ENCODE data around the gene EFNA4. TPM values are rescaled to one million over a fixed set of nuclear protein-coding genes. Genes with fewer than 3 reads are reported as not detected.
A peak's percentile ranks its signal among the peaks of the same experiment; 100 is the strongest.

Gene EFNA4
- total RNA-seq, 1 experiment from 2014 or later, result 11.8 TPM

DNA sequence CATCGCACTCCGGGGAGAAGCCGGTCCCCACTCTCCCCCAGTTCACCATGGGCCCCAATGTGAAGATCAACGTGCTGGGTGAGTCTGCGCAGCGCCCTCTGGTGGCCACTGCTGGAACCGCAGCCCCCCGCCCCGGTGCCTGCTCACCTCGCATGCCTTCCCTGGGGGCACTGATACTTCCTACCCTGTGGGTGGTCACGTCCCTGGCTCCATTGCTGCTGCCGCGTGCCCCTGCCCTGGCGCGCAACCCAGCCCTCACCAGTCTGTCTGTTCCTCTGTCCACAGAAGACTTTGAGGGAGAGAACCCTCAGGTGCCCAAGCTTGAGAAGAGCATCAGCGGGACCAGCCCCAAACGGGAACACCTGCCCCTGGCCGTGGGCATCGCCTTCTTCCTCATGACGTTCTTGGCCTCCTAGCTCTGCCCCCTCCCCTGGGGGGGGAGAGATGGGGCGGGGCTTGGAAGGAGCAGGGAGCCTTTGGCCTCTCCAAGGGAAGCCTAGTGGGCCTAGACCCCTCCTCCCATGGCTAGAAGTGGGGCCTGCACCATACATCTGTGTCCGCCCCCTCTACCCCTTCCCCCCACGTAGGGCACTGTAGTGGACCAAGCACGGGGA lies 22.7 kb downstream of the EFNA4 start:
- no peak overlapping the region for H2BK20ac ChIP-seq (ENCODE audit: low read depth, low read length, poor library complexity, severe bottlenecking)
- H4K5ac ChIP-seq (ENCODE audit: insufficient read length, low read depth, low read length), result no peak overlapping the region
- H3K27ac ChIP-seq (ENCODE audit: insufficient read length, low read depth, low read length), result no peak overlapping the region
- H3K23ac ChIP-seq (ENCODE audit: insufficient read length, low read depth, low read length), result no peak overlapping the region
- H3K4me1 ChIP-seq (ENCODE audit: insufficient read depth, low read length), result no peaks in the 10 kb centered on the region
- Mint-ChIP-seq H3K9me3 (peaks cover 0 to 4% of the 10 kb centered on the region in 2 experiments; a peak in 3 of 5 replicates), H3K27me3 (ENCODE audit: low read depth) (peaks cover 43% of the 10 kb centered on the region), H3K4me1 (peaks cover 21 to 42% of the 10 kb centered on the region in 2 experiments), H3K27ac (no peak overlapping the region), H3K36me3 (ENCODE audit: insufficient read depth in 1 of 3, low read depth in 3 of 3) (0 out of 7 replicates have a peak, but pooled peaks cover 0 to 4% (median 0%) of the 10 kb centered on the region in 3 experiments), H3K4me3 (peak overlapping the region; percentile 49 to 96)
- H3K79me1 ChIP-seq (ENCODE audit: insufficient read depth, low read depth, low read length, poor library complexity, severe bottlenecking), result no peaks in the 10 kb centered on the region
- H3T11ph ChIP-seq (ENCODE audit: low read length), result no peak overlapping the region
- peak overlapping the region; percentile 6; the same call in 1 of the 2 replicates for H3K14ac ChIP-seq (ENCODE audit: insufficient read depth, low read length)
- no peak overlapping the region for H4K8ac ChIP-seq (replicated peaks; ENCODE audit: insufficient read length, low read depth, low read length)
- H2AFZ ChIP-seq (ENCODE audit: low read length), result no peak overlapping the region
- no peak overlapping the region for H3K9ac ChIP-seq (ENCODE audit: extremely low read depth, insufficient read length, low read length)
- no CpG with 5 or more reads among the region's 24 CpGs for WGBS (ENCODE audit: extremely low coverage, insufficient read length, low lambda C conversion rate)
- TF ChIP-seq, protein P1, sequence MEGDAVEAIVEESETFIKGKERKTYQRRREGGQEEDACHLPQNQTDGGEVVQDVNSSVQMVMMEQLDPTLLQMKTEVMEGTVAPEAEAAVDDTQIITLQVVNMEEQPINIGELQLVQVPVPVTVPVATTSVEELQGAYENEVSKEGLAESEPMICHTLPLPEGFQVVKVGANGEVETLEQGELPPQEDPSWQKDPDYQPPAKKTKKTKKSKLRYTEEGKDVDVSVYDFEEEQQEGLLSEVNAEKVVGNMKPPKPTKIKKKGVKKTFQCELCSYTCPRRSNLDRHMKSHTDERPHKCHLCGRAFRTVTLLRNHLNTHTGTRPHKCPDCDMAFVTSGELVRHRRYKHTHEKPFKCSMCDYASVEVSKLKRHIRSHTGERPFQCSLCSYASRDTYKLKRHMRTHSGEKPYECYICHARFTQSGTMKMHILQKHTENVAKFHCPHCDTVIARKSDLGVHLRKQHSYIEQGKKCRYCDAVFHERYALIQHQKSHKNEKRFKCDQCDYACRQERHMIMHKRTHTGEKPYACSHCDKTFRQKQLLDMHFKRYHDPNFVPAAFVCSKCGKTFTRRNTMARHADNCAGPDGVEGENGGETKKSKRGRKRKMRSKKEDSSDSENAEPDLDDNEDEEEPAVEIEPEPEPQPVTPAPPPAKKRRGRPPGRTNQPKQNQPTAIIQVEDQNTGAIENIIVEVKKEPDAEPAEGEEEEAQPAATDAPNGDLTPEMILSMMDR (conservative IDR thresholded peaks at IDR 0.05), result peak; percentile 99
- peaks cover 31% of the 10 kb centered on the region for H3K27me3 ChIP-seq (ENCODE audit: insufficient read depth, low read length)
- H2BK12ac ChIP-seq (ENCODE audit: insufficient read length, low read depth, low read length), result no peak overlapping the region
- no peaks in the 10 kb centered on the region for H3K79me2 ChIP-seq (ENCODE audit: insufficient read depth, low read length)
- H4K91ac ChIP-seq (ENCODE audit: insufficient read length, low read depth, low read length), result no peak overlapping the region
- H3K9me3 ChIP-seq (ENCODE audit: control insufficient read depth, low read depth, low read length), result no peaks in the 10 kb centered on the region
- no peak overlapping the region for H3K4ac ChIP-seq (ENCODE audit: low read depth, low read length)
- peak overlapping the region; percentile 24 for H3K4me2 ChIP-seq (ENCODE audit: insufficient read depth, insufficient read length, low read length)
- no peak overlapping the region for H2AK5ac ChIP-seq (ENCODE audit: insufficient read length, low read length)
- peaks cover 16% of the 10 kb centered on the region for H3K23me2 ChIP-seq (ENCODE audit: insufficient read length, low read depth, low read length, poor library complexity, severe bottlenecking)
- H3K56ac ChIP-seq (ENCODE audit: insufficient read length, low read depth, low read length), result no peak overlapping the region
- H2BK15ac ChIP-seq (ENCODE audit: low read depth, low read length), result no peak overlapping the region
- H4K20me1 ChIP-seq (ENCODE audit: control insufficient read depth, insufficient read depth, insufficient read length), result no peaks in the 10 kb centered on the region
- DNase-seq, result peak; percentile 87
- H2BK120ac ChIP-seq (ENCODE audit: low read depth, low read length, poor library complexity, severe bottlenecking), result no peak overlapping the region
- no peak overlapping the region for H2BK5ac ChIP-seq (ENCODE audit: insufficient read length, low read length)
- no peak overlapping the region for H3K18ac ChIP-seq (ENCODE audit: insufficient read length, low read depth, low read length)

Data from H9 (cell line).